Cardiac muscle cell (in vitro differentiated cells and primary cell): Measurements from ENCODE around the gene NODAL. TPM values are rescaled to one million over a fixed set of nuclear protein-coding genes. Genes with fewer than 3 reads are reported as not detected.

Source experiments
- DNase-seq, 2 donors: peaks; one replicate each; pipeline versions ENCODE4 v3.0.0 to v3.0.0-alpha.2; 2010 to 2017; ENCODE audit warnings: low read depth in 1 of 2, low spot score in 1 of 2
- H3K27ac ChIP-seq: fragments of 200-600 bp; sonication (generic); 2 replicates; pipeline ENCODE4 v1.5.1; 2016
- H3K27me3 ChIP-seq: fragments of 200-600 bp; sonication (generic); 2 replicates; pipeline ENCODE4 v1.6.0; 2016; ENCODE audit warnings: control low read depth
- H3K36me3 ChIP-seq: fragments of 200-600 bp; sonication (generic); 2 replicates; pipeline ENCODE4 v1.5.1; 2016; ENCODE audit warnings: control low read depth
- H3K4me1 ChIP-seq: fragments of 200-600 bp; sonication (generic); 2 replicates; pipeline ENCODE4 v1.8.1; 2017; ENCODE audit warnings: low read depth, mild to moderate bottlenecking, mixed run types
- H3K4me3 ChIP-seq: fragments of 200-600 bp; sonication (generic); 2 replicates; pipeline ENCODE4 v1.5.1; 2016; ENCODE audit warnings: mild to moderate bottlenecking
- H3K9me3 ChIP-seq: fragments of 200-600 bp; sonication (generic); 2 replicates; pipeline ENCODE4 v1.5.1; 2017; ENCODE audit warnings: low read depth, mild to moderate bottlenecking, control low read depth
- polyA plus RNA-seq: library from polyadenylated mRNA; unstranded; fragments of >200 nt; fragmentation: Nextera tagmentation; extraction: Ambion mirVana; gene quantifications from 2 replicates; pipeline ENCODE4 v1.2.1, GENCODE V29; 2016
- total RNA-seq: library from RNA; depleted of rRNA; stranded (reverse); fragments of >200 nt; gene quantifications from 2 replicates; pipeline ENCODE4 v1.2.3, GENCODE V29; 2016
- TF ChIP-seq, protein P1 (sequence below): IDR thresholded peaks from 2 replicates; pipeline ENCODE4 v1.5.1; 2012; ENCODE audit warnings: low read depth, mild to moderate bottlenecking, low read length

Gene NODAL
- total and polyA plus RNA-seq, 2 experiments from 2014 or later, result 0.07 to 0.15 TPM

DNA sequence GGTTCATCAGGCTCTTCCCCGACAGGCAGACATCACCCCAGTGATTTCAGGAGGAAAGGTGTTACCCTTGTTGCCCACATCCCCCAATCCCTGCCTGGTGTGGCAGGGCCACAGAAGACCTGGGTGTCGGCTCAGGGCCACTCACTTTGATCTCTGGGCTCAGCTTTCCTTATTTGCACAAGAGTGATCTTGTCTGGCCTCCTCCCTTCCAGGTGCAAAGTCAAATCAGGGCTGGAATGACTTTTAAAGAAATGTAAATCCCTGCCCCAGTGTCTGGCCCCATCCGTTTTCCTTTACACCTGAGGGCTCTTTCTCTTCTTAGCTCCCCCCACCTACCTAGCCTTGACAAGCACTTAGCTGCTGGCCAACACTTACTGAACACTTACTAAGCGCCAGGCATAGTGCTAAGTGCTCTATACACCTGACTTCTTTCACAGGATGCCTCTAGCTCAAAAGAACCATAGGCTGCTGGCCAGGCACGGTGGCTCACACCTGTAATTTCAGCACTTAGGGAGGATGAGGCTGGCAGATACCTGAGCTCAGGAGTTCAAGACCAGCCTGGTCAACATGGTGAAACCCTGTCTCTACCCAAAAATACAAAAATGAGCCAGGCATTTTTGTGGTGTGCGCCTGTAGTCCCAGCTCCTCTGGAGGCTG lies 979 bp upstream of the NODAL start:
- Histone ChIP-seq H3K4me1 (peaks cover 4% of the 10 kb centered on the region), H3K36me3 (no peaks in the 10 kb centered on the region), H3K9me3 (no peaks in the 10 kb centered on the region), H3K27me3 (peaks cover 64% of the 10 kb centered on the region), H3K27ac (no peak overlapping the region), H3K4me3 (no peak overlapping the region)
- TF ChIP-seq, protein P1, sequence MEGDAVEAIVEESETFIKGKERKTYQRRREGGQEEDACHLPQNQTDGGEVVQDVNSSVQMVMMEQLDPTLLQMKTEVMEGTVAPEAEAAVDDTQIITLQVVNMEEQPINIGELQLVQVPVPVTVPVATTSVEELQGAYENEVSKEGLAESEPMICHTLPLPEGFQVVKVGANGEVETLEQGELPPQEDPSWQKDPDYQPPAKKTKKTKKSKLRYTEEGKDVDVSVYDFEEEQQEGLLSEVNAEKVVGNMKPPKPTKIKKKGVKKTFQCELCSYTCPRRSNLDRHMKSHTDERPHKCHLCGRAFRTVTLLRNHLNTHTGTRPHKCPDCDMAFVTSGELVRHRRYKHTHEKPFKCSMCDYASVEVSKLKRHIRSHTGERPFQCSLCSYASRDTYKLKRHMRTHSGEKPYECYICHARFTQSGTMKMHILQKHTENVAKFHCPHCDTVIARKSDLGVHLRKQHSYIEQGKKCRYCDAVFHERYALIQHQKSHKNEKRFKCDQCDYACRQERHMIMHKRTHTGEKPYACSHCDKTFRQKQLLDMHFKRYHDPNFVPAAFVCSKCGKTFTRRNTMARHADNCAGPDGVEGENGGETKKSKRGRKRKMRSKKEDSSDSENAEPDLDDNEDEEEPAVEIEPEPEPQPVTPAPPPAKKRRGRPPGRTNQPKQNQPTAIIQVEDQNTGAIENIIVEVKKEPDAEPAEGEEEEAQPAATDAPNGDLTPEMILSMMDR, result no peak
- no peak for DNase-seq

DNA sequence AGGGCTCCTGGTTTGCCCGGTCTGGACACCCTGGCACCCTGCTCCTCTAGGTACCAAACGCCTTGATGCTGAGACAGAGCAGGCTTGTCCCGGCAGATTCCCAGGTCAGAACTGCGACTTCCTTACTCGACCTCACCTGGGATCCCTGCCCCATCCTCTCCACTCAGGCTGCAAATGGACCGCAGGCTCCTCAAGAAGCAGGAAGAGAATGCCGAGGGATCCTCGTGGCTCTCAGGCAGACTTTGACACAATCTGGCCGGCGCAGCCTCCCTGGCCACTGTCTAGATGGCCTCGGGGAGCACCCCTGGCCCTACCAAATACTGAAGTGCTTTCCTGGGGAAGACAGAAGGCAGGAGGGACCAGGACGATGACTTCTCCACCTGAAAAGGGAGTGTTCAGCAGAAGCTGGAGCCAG lies 421 bp upstream of the NODAL start:
- Histone ChIP-seq H3K4me3 (no peak overlapping the region), H3K27ac (no peak overlapping the region), H3K27me3 (peaks cover 66% of the 10 kb centered on the region), H3K9me3 (no peaks in the 10 kb centered on the region), H3K4me1 (peaks cover 4% of the 10 kb centered on the region), H3K36me3 (no peaks in the 10 kb centered on the region)
- TF ChIP-seq, protein P1, result no peak
- no peak for DNase-seq

DNA sequence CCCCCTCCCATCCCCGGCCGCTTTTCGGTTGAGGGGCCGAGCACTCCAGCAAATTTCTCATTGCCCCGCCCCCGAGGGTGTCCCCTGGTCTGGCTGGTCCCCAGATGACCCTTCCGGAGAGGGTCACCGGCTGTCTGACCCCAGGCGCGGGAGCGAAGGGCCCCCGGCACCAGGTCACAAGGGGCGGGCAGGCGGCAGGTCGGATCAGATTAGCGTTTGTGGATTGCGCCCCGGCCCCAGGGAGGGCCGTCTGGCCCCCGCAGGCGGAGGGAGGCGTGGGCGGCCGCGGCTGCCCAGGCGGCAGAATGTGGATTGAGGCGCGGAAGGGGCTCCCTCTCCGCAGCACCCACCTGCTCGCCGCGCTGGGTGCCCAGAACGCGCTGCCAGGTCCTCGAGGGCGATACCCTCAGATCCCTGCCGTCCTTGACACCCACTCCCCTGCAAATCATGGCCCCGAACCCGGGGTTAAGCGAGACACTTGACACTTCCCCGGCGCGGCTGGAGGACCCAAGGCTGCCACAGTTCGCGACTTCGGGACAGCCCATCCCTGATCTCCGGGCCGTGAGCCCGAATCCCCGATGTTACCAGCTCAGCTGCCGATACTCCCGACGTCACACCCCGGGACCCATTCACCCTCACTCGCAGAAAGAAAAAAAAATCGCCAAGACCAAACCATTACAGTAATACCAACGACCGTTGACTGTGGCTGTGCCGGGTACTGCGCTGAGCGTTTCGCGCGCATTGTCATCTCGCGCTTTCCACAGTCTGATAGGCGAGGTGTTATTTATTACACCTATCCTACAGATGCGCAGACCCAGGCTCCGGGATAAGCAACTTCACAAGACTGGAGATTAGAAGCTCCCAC lies 953 bp downstream of the NODAL start:
- H3K4me1 ChIP-seq, result peaks cover 4% of the 10 kb centered on the region
- peaks cover 66% of the 10 kb centered on the region for H3K27me3 ChIP-seq
- no peaks in the 10 kb centered on the region for H3K9me3 ChIP-seq
- no peaks in the 10 kb centered on the region for H3K36me3 ChIP-seq
- H3K4me3 ChIP-seq, result peak overlapping the region; percentile 15
- no peak overlapping the region for H3K27ac ChIP-seq
- no peak for DNase-seq
- TF ChIP-seq, protein P1, result no peak

DNA sequence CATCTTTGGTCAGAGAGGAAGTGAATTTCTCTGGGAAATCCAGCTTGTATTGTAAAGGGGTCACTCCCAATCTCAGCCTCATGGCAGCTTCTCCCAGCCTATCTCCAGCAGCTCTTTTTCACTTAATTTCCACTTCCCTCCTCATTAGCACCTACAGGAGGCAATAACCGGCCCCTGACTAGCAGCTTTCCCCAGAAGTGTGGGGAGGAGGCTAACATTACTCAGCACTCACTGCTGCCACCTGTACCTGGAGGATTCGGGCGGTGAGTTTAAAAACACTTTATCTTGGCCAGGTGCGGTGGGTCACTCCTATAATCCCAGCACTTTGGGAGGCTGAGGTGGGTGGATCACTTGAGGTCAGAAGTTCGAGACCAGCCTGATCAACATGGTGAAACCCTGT lies 3.8 kb downstream of the NODAL start:
- peaks cover 4% of the 10 kb centered on the region for H3K4me1 ChIP-seq
- no peak overlapping the region for H3K27ac ChIP-seq
- DNase-seq, result no peak
- H3K9me3 ChIP-seq, result no peaks in the 10 kb centered on the region
- TF ChIP-seq, protein P1, result no peak
- H3K27me3 ChIP-seq, result peaks cover 54% of the 10 kb centered on the region
- H3K4me3 ChIP-seq, result no peak overlapping the region
- H3K36me3 ChIP-seq, result no peaks in the 10 kb centered on the region

DNA sequence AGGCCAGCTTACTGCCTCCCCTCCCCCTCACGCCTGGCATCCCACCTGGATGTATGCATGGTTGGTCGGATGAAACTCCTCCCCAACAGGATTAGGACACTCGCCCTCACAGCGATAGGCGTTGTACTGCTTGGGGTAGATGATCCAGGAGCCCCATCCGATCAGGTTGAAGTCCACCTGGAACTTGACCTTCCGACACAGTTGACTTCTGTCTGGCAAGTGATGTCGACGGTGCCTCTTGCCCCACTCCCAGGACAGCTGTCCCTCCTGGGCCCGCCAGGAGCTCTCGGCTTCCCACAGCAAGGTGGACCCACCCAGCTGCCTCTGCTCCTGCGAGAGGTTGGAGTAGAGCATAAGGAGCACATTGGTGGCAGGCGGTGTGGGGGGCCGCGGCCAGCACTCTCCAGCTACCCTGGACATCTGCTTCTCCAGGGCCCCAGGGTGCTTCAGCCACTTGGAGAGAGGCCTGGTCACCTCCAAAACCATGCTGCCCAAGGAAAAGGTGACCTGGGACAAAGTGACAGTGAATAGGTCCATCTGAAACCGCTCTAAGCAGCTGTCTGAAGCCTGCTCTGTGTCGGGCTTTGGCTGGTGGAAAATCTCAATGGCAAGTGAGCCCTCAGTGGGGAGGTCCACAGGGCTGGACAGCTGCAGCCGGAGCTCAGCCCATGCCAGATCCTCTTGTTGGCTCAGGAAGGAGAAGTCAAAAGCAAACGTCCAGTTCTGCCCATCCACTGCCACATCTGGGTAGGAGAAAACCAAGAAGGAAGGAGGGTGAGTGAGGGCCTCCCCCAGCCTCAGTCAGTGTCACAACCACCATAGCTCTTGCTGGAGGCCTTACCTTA lies 6.0 kb downstream of the NODAL start:
- TF ChIP-seq, protein P1, result no peak
- Histone ChIP-seq H3K27me3 (peaks cover 32% of the 10 kb centered on the region), H3K36me3 (no peaks in the 10 kb centered on the region), H3K9me3 (no peaks in the 10 kb centered on the region), H3K4me1 (peaks cover 11% of the 10 kb centered on the region), H3K27ac (no peak overlapping the region), H3K4me3 (no peak overlapping the region)
- no peak for DNase-seq
